Keratinocyte (primary cell): ENCODE measurements around the gene LCORL.

ENCODE experiments used
- EZH2 ChIP-seq: IDR thresholded peaks from one replicate; pipeline ENCODE4 v1.6.1; 2012; ENCODE audit warnings: inconsistent platforms, mild to moderate bottlenecking, low read length, moderate library complexity
- TF ChIP-seq, protein P1 (sequence below), 3 experiments: IDR thresholded peaks in 1 of 3; conservative IDR thresholded peaks in 1 of 3; optimal IDR thresholded peaks in 1 of 3; 2 replicates in 2 of 3; 3 replicates in 1 of 3; pipeline versions ENCODE3 to v1.5.1; 2011; ENCODE audit warnings: low read length in 3 of 3, mild to moderate bottlenecking in 3 of 3, moderate library complexity in 2 of 3, control low read depth in 1 of 3, inconsistent platforms in 1 of 3; ENCODE audit not compliant: insufficient read depth in 2 of 3; ENCODE audit errors: extremely low read depth in 1 of 3

DNA sequence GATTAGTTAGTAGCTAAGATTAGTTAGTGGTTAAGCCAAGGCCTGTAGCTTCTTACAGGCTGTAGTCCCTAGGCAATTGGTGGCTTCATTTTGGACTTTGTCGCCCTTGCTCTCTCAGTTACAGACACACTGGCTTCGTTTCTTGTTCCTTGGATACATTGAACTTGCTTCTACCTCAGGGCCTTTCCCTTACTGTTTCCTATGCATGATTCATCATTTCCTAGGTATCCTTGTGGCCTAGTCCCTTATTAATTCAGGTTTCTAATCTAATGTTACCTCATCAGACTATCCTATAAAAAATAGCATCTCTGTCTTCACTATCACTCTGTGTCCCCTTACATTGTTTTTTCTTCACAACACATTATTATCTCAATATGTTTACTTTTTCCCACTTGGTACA lies 45.5 kb upstream of the LCORL start:
- TF ChIP-seq, protein P1, sequence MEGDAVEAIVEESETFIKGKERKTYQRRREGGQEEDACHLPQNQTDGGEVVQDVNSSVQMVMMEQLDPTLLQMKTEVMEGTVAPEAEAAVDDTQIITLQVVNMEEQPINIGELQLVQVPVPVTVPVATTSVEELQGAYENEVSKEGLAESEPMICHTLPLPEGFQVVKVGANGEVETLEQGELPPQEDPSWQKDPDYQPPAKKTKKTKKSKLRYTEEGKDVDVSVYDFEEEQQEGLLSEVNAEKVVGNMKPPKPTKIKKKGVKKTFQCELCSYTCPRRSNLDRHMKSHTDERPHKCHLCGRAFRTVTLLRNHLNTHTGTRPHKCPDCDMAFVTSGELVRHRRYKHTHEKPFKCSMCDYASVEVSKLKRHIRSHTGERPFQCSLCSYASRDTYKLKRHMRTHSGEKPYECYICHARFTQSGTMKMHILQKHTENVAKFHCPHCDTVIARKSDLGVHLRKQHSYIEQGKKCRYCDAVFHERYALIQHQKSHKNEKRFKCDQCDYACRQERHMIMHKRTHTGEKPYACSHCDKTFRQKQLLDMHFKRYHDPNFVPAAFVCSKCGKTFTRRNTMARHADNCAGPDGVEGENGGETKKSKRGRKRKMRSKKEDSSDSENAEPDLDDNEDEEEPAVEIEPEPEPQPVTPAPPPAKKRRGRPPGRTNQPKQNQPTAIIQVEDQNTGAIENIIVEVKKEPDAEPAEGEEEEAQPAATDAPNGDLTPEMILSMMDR (optimal IDR thresholded peaks at IDR 0.05 in 1 of 3, IDR thresholded peaks at IDR 0.05 in 1 of 3, conservative IDR thresholded peaks at IDR 0.05 in 1 of 3; ENCODE audit: extremely low read depth in 1 of 3, insufficient read depth in 2 of 3, low read length in 3 of 3), result no peak
- TF ChIP-seq EZH2, result no peak
